ENCODE measurements around the gene SH3BP5L.

GRCh38 chr1:248837045-248837780, 11.5 kb upstream of the SH3BP5L start:
- TF ChIP-seq GATA2 (IDR thresholded peaks at IDR 0.05; ENCODE audit: low read depth, low read length) (no peak), GATA3 (IDR thresholded peaks at IDR 0.05; ENCODE audit: low read depth, low read length) (no peak)

Data from SH-SY5Y (cell line).